ENCODE data around the gene GNA12. TPM values are rescaled to one million over a fixed set of nuclear protein-coding genes. Genes with fewer than 3 reads are reported as not detected.

The GNA12 gene
- total RNA-seq, 6 experiments from 2014 or later = 10.3 to 32.1 (median 14.1) TPM

Other genes starting within 250 kb of the GNA12 start
- 10 to 100 TPM; 10.3 to 59.3 (median 37.6) TPM for gene TTYH3, start 212.3 kb downstream of the GNA12 start, total RNA-seq
- 1 to 10 TPM in 4 of 6 experiments, under 1 TPM in 1, not detected in 1; 0.42 to 5.8 (median 1.4) TPM for gene AMZ1, start 156.1 kb downstream of the GNA12 start, total RNA-seq
- under 1 TPM; 0.37 to 0.90 (median 0.50) TPM for gene CARD11, start 199.6 kb upstream of the GNA12 start, total RNA-seq

Measured in right lobe of liver (tissue), 5 donors.